Measurements from ENCODE around the gene MPP4. TPM values are rescaled to one million over a fixed set of nuclear protein-coding genes. Genes with fewer than 3 reads are reported as not detected.

The MPP4 gene
- total and polyA plus RNA-seq, 2 of the 13 experiments (the other 11 are each of a cell fraction or from before 2014, with no cell fraction given), result not detected

GRCh38 chr2:201642579-201643215, 55.7 kb downstream of the MPP4 start (continued):
- TF ChIP-seq FOXA1 (IDR thresholded peaks at IDR 0.05) (no peak), FOXA1 (CRISPR knock-in tag; IDR thresholded peaks at IDR 0.05) (no peak), WIZ (CRISPR knock-in tag; IDR thresholded peaks at IDR 0.05) (no peak; the same call in 1 of the 2 replicates), SNAPC4 (CRISPR knock-in tag; IDR thresholded peaks at IDR 0.05) (peak; percentile 85), NPAS2 (CRISPR knock-in tag; IDR thresholded peaks at IDR 0.05; ENCODE audit: borderline replicate concordance) (no peak), NCOA2 (CRISPR knock-in tag; IDR thresholded peaks at IDR 0.05) (no peak), CEBPG (CRISPR knock-in tag; IDR thresholded peaks at IDR 0.05) (no peak), ZNF292 (CRISPR knock-in tag; IDR thresholded peaks at IDR 0.05; ENCODE audit: borderline replicate concordance, low read depth) (no peak), DBP (CRISPR knock-in tag; IDR thresholded peaks at IDR 0.05; ENCODE audit: not compliant biosample characterization) (peak; percentile 54), ZNF609 (CRISPR knock-in tag; IDR thresholded peaks at IDR 0.05; ENCODE audit: borderline replicate concordance) (no peak), SPEN (CRISPR knock-in tag; IDR thresholded peaks at IDR 0.05; ENCODE audit: low read depth) (peak; percentile 91), ELF1 (CRISPR knock-in tag; IDR thresholded peaks at IDR 0.05) (no peak), TFDP1 (CRISPR knock-in tag; IDR thresholded peaks at IDR 0.05; ENCODE audit: borderline replicate concordance) (peak; percentile 88; the same call in 1 of the 2 replicates), ELK4 (CRISPR knock-in tag; IDR thresholded peaks at IDR 0.05; ENCODE audit: borderline replicate concordance) (0 out of 2 replicates have a peak, but pooled peaks have one; percentile 24), ZNF441 (CRISPR knock-in tag; IDR thresholded peaks at IDR 0.05; ENCODE audit: borderline replicate concordance) (peak; percentile 51), ZNF878 (CRISPR knock-in tag; IDR thresholded peaks at IDR 0.05) (no peak; the same call in none of the 2 replicates), POLR2AphosphoS2 (IDR thresholded peaks at IDR 0.05; ENCODE audit: low read depth, low read length) (no peak)
